Ovary (tissue), 9 donors: ENCODE data around the gene TLE4. TPM values are rescaled to one million over a fixed set of nuclear protein-coding genes. Genes with fewer than 3 reads are reported as not detected.

Experiments
- DNase-seq, 5 donors: peaks; one replicate each; pipeline ENCODE4 v3.0.0-alpha.2; 2019 to 2020
- H3K27ac ChIP-seq, 2 donors: fragments of 200-600 bp; one replicate each; pipeline versions ENCODE4 v1.5.1 to v1.8.0; 2019 to 2022
- H3K27me3 ChIP-seq: fragments of 200-600 bp; one replicate; pipeline ENCODE4 v1.8.0; 2022
- H3K36me3 ChIP-seq: fragments of 200-600 bp; sonication (generic); one replicate; pipeline ENCODE4 v1.5.1; 2019
- H3K4me1 ChIP-seq: one replicate; pipeline ENCODE4 v1.8.1; 2013; ENCODE audit warnings: mild to moderate bottlenecking, moderate library complexity; ENCODE audit not compliant: insufficient read depth
- H3K4me3 ChIP-seq: fragments of 200-600 bp; sonication (generic); one replicate; pipeline ENCODE4 v1.5.1; 2017
- H3K9me3 ChIP-seq, 2 donors: fragments of 200-600 bp in 1 of 2; sonication (generic) in 1 of 2; one replicate each; pipeline versions ENCODE4 v1.5.1 to v1.8.1; 2013 to 2019; ENCODE audit warnings: mild to moderate bottlenecking in 1 of 2, moderate library complexity in 1 of 2
- EP300 ChIP-seq: sonication (generic); formaldehyde crosslinking; IDR thresholded peaks from one replicate; pipeline ENCODE4 v1.6.1; 2017; ENCODE audit warnings: antibody characterized with exemption
- POLR2A ChIP-seq: fragments of 450-650 bp; IDR thresholded peaks from one replicate; pipeline ENCODE4 v1.6.1; 2017; ENCODE audit warnings: antibody characterized with exemption, mild to moderate bottlenecking, moderate library complexity
- WGBS, 3 donors: extraction: QIAGEN DNeasy Blood & Tissue Kit in 1 of 3; methylation state at CpG; one replicate each; pipeline versions ENCODE4 v1.1.5 to v1.1.7; 2013 to 2017; 5-methylcytosine and 5-hydroxymethylcytosine counted together
- intact Hi-C, 4 donors: fragments of 100-400 bp; cut with DNase I; formaldehyde crosslinking; loops; one replicate each; pipeline versions ENCODE4 v1.11.0 to v1.15.1; 2022 to 2023
- polyA plus RNA-seq, 2 donors: library from polyadenylated mRNA; stranded (reverse); fragments of 200-250 nt in 1 of 2; fragments of 350-450 nt in 1 of 2; fragmentation: Illumina TruSeq in 1 of 2; extraction: RNeasy Lipid Tissue Mini Kit (QIAGEN cat#74804) in 1 of 2; gene quantifications; one replicate each; pipeline ENCODE4 v1.2.3, GENCODE V29; 2013 to 2014
- total RNA-seq, 7 donors: library from RNA; depleted of rRNA in 2 of 7; stranded (reverse); fragments of >200 nt in 2 of 7; fragmentation: NEBNext Ultra II Directional in 3 of 7; extraction: Animal tissue kit (Norgen Biotek cat#: 25700) in 3 of 7; gene quantifications; one replicate each; pipeline versions ENCODE4 v1.1.0 to v1.2.4, GENCODE V29; 2016 to 2023
- TF ChIP-seq, protein P1 (sequence below), 3 donors: fragments of 450-650 bp in 2 of 3; fragments of 200-600 bp in 1 of 3; IDR thresholded peaks; one replicate each; pipeline versions ENCODE4 v1.5.1 to v1.8.0; 2016 to 2022; ENCODE audit warnings: antibody characterized with exemption in 3 of 3, mild to moderate bottlenecking in 1 of 3
- donor health status: DM: no; HTN: no; CAD: no; lungs with moderate emphysema.
- donor health status: DM: no; HTN: no; CAD: no.
- donor health status: Bipolar disorder and iron deficiency.
- donor health status: DM: yes; HTN: yes; CAD: no.
- donor health status: DM: no; HTN: no; CAD: no.
- donor health status: DM: yes; HTN: yes; CAD: no.

Gene TLE4
- total and polyA plus RNA-seq, 9 donors = 34.6 to 67.5 (median 54.6) TPM

DNA sequence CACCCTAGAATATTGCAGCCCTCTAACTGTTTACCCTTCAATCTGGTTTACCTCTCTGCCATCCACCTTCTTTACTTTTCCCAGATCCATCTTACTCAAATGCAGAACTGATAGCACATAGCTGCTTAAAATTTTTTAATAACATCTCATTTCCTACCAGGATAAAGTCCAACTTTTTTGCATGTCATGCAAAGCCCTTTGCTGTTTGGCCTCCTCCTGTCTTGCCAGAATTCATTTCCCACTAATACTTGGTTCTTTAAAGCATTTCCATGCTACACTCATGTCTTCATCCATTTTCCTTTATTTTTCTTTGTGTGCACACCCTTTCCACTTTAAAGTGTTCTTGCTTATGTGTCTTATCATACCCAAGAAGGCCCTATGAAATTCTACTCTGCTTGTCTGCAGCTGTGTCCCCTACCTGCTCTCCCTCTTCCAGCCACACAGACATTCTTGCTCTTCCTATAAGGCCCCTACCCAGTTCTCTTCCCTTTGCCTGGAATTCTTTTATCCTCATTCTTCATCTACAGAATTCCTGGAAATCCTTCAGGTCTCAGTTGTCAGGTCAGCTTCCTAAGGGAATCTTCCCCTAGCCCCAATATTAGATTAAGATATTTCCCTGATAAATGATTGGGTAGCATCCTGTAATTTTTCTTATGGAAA lies 50.3 kb downstream of the TLE4 start:
- no peak for TF ChIP-seq POLR2A
- TF ChIP-seq, protein P1, sequence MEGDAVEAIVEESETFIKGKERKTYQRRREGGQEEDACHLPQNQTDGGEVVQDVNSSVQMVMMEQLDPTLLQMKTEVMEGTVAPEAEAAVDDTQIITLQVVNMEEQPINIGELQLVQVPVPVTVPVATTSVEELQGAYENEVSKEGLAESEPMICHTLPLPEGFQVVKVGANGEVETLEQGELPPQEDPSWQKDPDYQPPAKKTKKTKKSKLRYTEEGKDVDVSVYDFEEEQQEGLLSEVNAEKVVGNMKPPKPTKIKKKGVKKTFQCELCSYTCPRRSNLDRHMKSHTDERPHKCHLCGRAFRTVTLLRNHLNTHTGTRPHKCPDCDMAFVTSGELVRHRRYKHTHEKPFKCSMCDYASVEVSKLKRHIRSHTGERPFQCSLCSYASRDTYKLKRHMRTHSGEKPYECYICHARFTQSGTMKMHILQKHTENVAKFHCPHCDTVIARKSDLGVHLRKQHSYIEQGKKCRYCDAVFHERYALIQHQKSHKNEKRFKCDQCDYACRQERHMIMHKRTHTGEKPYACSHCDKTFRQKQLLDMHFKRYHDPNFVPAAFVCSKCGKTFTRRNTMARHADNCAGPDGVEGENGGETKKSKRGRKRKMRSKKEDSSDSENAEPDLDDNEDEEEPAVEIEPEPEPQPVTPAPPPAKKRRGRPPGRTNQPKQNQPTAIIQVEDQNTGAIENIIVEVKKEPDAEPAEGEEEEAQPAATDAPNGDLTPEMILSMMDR (IDR thresholded peaks at IDR 0.05) = no peak
- no peak for TF ChIP-seq EP300
- H3K27ac ChIP-seq = no peak overlapping the region
- no peak for DNase-seq
- no peaks in the 10 kb centered on the region for H3K27me3 ChIP-seq
- no peak overlapping the region for H3K4me3 ChIP-seq
- intact Hi-C loops = no loop called here
- H3K36me3 ChIP-seq = no peaks in the 10 kb centered on the region
- peaks cover 7% of the 10 kb centered on the region for H3K4me1 ChIP-seq
- no peaks in the 10 kb centered on the region for H3K9me3 ChIP-seq

DNA sequence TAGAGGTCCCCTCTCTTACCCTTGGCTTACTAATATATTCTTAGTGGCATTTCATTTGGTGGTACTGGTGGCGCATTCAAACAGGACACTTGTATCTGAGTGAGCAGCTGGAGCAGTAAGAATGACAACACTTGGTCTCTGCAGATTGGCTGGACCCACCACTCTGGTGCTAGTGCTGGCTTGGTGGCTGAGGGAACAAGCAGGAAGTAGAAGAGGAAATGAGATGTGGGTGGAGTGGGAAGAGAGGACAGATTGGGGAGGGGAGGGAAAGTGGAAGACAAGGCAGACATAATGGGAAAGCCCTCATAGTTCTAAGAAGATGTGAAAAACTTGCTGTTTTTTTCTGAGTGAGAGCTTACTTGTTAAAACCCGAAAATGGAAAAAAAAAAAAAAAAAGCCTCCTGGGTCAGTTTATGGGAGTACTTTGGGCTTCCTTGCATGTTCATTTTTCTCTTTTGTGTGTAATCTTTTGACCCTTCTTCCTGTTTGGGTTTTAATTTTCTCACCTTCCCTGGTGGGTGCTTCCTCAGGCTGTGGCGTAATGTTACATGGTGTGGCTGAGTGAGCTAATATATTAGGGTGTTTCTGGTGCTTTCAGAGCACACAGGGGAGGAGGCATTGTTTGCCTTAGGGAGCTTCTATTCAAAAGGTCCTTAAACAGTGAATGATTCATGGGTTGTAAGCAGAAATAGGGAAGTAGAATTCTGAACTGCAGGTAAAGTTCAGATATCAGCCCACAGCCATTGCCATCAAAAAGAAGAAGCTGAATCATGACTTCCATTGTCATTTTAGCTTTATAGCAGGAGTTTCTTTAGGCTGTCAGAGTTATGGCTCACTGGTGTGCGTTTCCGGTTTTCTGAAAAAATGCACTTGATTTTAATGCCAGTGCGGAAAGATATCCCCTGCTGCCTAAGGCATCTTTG lies 52.3 kb downstream of the TLE4 start:
- intact Hi-C loops = no loop called here
- Histone ChIP-seq H3K4me3 (no peak overlapping the region), H3K9me3 (no peaks in the 10 kb centered on the region), H3K4me1 (peaks cover 4% of the 10 kb centered on the region), H3K27ac (no peak overlapping the region), H3K36me3 (no peaks in the 10 kb centered on the region), H3K27me3 (no peaks in the 10 kb centered on the region)
- peak in 1 of 5 donors; percentile 18 for DNase-seq
- TF ChIP-seq POLR2A (no peak), EP300 (no peak)
- TF ChIP-seq, protein P1 (IDR thresholded peaks at IDR 0.05) = no peak
- 84 to 90% (median 85%) methylated on average over 6 of the region's 6 CpGs for WGBS, 3 donors

DNA sequence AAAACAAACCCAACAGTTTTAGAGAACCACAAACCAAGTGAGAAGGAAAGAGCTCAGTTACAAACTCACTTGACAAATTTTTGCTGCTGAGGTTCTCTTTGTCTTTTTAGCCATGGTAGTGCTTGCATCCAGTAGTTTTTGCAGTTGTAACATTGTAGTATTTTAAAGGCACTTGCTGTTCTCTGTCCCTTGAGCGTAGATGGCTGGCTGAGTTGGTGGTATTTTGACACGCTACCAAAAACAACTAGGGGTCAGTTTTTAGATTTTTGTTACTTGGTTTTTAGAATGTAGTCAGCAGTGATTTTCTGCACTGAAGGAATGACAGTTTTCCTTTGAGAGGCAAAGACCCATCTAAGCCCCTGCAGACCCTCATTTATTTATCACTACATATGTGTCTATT lies 58.0 kb downstream of the TLE4 start:
- Histone ChIP-seq H3K4me1 (peaks cover 2% of the 10 kb centered on the region), H3K9me3 (no peaks in the 10 kb centered on the region), H3K36me3 (no peaks in the 10 kb centered on the region), H3K4me3 (no peak overlapping the region), H3K27me3 (no peaks in the 10 kb centered on the region), H3K27ac (no peak overlapping the region)
- no peak for DNase-seq
- WGBS, 3 donors = 88 to 97% (median 94%) methylated on average over 2 of the region's 2 CpGs
- intact Hi-C loops = no loop called here
- TF ChIP-seq POLR2A (no peak), EP300 (no peak)
- TF ChIP-seq, protein P1 (IDR thresholded peaks at IDR 0.05) = no peak

DNA sequence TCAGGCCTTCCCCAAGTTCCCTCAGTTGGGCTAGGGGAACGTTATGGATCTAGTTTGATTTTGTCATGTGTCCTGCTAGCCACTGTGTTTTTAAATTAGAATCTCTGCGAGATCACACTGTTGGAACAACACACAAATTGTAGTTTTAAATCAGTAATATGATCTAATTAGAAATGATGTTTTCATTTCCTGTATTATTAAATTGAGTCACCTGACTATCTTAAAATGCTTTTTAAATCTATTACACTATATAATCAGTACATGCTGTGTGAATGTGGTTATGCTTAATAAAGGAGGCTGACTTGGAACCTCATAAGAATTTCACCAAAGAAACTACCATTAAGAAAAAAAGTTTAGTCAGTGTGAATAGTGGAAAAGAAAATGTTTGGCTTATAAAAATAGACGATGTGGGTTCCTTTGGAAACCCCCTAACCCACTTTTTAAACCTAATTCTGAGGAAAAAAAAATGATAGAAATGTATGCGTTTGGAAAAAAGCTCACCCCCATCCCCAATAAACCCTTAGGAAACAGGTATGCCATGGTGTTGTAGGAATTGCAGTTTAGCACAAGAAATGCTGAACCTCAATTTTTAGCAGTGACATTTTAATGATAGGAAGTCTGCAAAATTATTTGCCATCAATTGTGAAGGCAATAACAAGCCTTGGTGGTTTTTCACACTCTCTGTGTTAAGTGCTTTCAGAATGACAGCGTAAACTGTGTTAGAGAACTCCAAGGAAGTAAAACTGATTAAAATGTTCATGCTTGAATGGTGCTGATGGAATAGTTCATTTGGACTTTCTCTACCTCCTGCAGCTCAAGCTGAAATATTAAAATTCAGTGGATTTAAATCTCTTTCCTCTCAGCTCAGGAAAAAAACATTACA lies 59.0 kb downstream of the TLE4 start:
- H3K4me1 ChIP-seq = peaks cover 2% of the 10 kb centered on the region
- no peak overlapping the region for H3K27ac ChIP-seq
- H3K9me3 ChIP-seq = no peaks in the 10 kb centered on the region
- intact Hi-C loops = no loop called here
- 86 to 88% (median 88%) methylated on average over 5 of the region's 5 CpGs for WGBS, 3 donors
- no peak overlapping the region for H3K4me3 ChIP-seq
- H3K36me3 ChIP-seq = no peaks in the 10 kb centered on the region
- H3K27me3 ChIP-seq = no peaks in the 10 kb centered on the region
- TF ChIP-seq, protein P1 (IDR thresholded peaks at IDR 0.05) = no peak
- TF ChIP-seq EP300 = no peak
- no peak for TF ChIP-seq POLR2A
- DNase-seq = no peak
